Stimulated activated CD8-positive, alpha-beta memory T cell treated with anti-CD3 and anti-CD28 coated beads, Interleukin-2, amount 100 ng/mL, for 48 hours (primary cell): ENCODE data around the gene KCTD4.

Source experiments
- DNase-seq, 2 donors: peaks; one replicate each; pipeline ENCODE4 v3.0.0-alpha.2; 2020; ENCODE audit warnings: low read depth in 2 of 2

KCTD4 gene

GRCh38 chr13:45178349-45179162 is 22.3 kb downstream of the KCTD4 start:
- DNase-seq = no peak

- DNase-seq = no peak
Measured at GRCh38 chr13:45174478-45174877, 26.4 kb downstream of the KCTD4 start.

DNA sequence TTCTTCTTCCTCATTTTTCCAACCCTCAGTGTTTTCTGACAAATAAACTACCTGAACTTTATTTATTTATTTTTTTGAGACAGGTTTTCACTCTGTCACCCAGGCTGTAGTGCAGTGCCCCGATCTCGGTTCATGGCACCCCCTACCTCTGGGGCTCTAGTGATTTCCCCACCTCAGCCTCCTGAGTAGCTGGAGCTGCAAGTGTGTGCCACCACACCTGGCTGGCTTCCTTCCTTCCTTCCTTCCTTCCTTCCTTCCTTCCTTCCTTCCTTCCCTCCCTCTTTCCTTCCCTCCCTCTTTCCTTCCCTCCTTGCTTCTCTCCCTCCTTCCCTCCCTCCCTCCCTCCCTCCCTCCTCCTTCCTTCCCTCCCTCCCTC is 32.3 kb downstream of the KCTD4 start:
- DNase-seq = no peak

DNA sequence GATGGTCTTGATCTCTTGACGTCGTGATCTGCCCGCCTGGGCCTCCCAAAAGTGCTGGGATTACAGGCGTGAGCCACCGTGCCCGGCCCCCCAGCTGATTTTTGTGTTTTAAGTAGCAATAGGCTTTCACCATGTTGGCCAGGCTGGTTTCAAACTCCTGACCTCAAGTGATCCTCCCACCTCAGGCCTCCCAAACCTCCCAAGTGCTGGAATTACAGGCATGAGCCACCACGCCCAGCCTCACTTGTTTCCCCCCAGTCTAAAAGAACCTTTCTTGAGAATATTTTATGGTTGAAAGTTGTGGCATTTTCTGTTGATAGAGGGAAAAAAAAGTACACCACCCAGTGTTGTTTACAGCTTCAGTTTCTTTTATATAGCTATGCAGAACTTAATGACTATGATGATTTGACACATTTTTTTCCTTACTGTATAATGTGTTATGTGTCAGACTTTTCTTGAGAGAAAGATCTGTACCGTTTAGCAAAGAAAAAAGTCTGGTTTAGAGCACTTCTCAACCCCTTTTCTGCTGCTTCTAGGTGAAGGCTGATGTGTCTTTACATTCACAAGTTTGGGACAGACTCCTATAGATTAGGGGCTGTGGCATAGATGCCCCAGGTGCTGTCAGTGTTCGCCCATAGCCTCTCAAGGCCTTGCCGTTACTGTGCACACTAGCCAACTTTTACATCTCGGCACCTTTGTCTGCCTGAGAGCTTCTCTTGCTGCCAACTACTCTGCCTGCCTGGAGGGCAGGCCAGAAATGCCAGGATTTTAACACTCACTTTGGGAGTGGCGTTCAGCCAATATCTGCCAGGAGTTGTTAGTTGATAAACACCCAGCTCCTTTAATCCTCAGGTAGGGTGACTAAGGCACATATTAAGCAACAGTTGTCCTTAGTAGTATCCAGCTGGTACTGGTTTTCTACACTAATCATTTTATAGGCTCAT is 33.0 kb downstream of the KCTD4 start:
- DNase-seq = no peak

- no peak for DNase-seq
Measured at GRCh38 chr13:45166858-45167257, 34.0 kb downstream of the KCTD4 start.

DNA sequence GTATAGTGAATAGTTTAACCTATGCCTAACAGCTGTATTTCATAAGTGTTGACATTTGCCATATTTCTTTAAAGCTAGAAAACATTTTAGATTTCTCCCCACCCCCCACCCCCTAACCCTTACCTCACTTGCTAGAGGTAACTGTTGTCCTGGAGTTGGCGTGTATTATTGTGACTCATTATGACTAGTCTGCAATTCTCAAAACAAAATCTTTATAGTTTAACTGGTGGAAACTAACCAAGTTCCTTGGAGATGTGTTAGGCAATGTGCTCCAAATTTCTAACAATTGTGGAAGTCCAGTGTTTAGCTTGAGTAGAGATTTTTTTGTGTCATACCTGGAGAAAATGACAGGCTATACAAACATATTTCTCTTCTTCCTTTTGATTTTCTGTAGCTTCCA is 38.0 kb downstream of the KCTD4 start:
- no peak for DNase-seq

- DNase-seq = no peak
Measured at GRCh38 chr13:45162194-45162593, 38.7 kb downstream of the KCTD4 start.

DNA sequence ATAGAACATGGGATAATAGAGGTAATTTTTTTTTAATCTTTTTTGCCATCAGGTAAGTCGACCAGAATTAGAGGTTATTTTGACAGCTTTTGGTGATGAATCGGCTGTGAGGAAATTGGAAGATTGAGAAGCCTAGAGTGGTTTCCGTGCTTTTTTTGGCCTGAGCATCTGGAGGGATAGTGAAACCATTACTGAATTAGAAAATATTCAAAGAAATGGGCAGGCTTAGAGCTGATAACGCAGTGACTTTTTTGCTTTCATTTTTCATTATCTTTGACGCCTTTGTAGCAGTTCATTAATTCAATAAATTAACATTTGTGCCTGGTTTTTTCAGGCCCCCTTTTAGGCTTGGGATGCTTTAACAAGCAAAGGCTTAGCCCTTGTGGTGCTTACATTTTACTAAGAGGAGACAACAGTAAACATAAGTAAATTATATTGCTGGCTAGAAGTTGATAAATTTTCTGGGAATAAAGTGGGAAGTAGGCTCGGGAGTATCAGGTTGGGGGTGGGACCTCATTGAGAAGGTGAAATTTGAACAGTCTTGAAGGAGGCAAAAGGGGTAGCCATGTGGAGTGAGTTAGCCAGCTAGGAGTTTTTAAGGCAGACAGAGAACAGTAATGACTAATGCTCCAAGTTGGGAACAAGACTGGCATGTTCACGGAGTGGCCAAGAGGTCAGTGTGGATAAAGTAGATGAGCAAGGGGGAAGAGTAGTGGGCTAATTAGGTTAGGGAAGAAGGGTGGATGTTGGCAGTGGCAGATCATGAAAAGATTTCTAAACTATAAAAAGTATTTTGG is 44.1 kb downstream of the KCTD4 start:
- no peak for DNase-seq

DNA sequence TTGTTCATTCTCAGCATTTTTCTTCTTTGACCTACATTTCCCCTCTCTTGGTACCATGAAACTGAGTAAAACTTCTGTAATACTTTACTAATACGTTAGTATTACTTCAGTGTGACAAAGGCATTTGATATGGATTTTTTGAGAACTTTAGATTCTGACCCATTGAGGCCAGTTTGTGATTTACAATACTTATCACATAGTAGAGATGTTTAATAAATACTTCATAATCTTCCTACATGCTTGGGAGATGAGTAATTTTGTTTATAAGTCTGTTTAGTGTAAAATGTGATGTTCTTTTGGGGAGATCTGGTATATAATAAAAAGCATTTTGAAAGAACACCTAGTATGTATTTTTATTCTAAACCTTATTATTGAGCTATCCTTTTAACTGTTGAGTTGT is 50.9 kb downstream of the KCTD4 start:
- no peak for DNase-seq

DNA sequence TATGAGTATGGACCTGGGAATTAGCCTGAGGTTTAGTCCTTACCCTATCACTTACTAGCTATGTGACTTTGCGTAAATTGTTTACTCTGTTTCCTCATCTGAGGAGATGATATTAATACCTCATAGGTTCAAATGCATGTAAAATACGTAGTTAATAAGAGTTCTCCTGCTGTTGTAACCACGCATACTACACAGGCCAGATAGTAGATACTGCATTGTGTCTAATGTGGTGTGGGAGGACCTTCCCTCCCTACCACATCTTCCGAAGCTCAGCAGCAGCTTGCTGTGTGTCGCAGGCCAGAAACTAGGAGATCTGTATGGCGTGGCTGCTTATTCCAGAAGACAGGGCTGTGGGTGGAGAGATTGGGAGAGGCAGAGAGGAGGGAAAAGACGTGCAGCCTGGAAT is 57.5 kb downstream of the KCTD4 start:
- DNase-seq = no peak
